ENCODE data around the gene IGF2. TPM values are rescaled to one million over a fixed set of nuclear protein-coding genes. Genes with fewer than 3 reads are reported as not detected.

The IGF2 gene
- total RNA-seq, 4 donors from 2014 or later: 9.9 to 26.6 (median 18.1) TPM

- no peak for TF ChIP-seq CTCF (IDR thresholded peaks at IDR 0.05)
- no peak for TF ChIP-seq POLR2A (IDR thresholded peaks at IDR 0.05)
- DNase-seq: no peak
- Histone ChIP-seq H3K27me3 (no peaks in the 10 kb centered on the region), H3K4me3 (replicated peaks in 1 of 3) (no peak overlapping the region), H3K4me1 (peaks cover under 1 to 5% of the 10 kb centered on the region in 2 donors), H3K27ac (no peak overlapping the region), H3K9me3 (no peaks in the 10 kb centered on the region), H3K36me3 (no peaks in the 10 kb centered on the region)
- intact Hi-C loops (cut with DNase I): loop anchor here (5.0 to 10.0 kb wide), 3 partner anchors 271 to 461 kb away; partner anchors contain the start of genes SYT8 and TNNI2
- 74 to 75% methylated on average over 11 to 12 of the region's 14 CpGs for WGBS, 2 donors
Measured at GRCh38 chr11:2153581-2154194, 14.5 kb upstream of the IGF2 start.

GRCh38 chr11:2151500-2152257 is 12.5 kb upstream of the IGF2 start:
- DNase-seq: peak; percentile 79 to 84
- Histone ChIP-seq H3K4me3 (replicated peaks in 1 of 3) (no peak overlapping the region), H3K9me3 (no peaks in the 10 kb centered on the region), H3K27me3 (peaks cover 5% of the 10 kb centered on the region), H3K4me1 (peaks cover 0 to 5% of the 10 kb centered on the region in 2 donors), H3K27ac (no peak overlapping the region), H3K36me3 (no peaks in the 10 kb centered on the region)
- intact Hi-C loops (cut with DNase I): loop anchor here (5.0 to 10.0 kb wide), 3 partner anchors 269 to 459 kb away; partner anchors contain the start of genes SYT8 and TNNI2
- WGBS, 2 donors: 0 to 3% methylated on average over 7 to 22 of the region's 22 CpGs
- TF ChIP-seq POLR2A (IDR thresholded peaks at IDR 0.05): no peak
- peak; percentile 72 to 87 (median 85) for TF ChIP-seq CTCF (IDR thresholded peaks at IDR 0.05)

- Histone ChIP-seq H3K4me1 (peaks cover 0 to 5% of the 10 kb centered on the region in 2 donors), H3K4me3 (replicated peaks in 1 of 3) (no peak overlapping the region), H3K27ac (no peak overlapping the region), H3K36me3 (no peaks in the 10 kb centered on the region), H3K27me3 (peaks cover 13% of the 10 kb centered on the region), H3K9me3 (no peaks in the 10 kb centered on the region)
- DNase-seq: no peak
- no peak for TF ChIP-seq POLR2A (IDR thresholded peaks at IDR 0.05)
- TF ChIP-seq CTCF (IDR thresholded peaks at IDR 0.05): peak in 2 of 6 experiments; percentile 8 to 21
- intact Hi-C loops (cut with DNase I): loop anchor here (5.0 to 10.0 kb wide), 3 partner anchors 268 to 458 kb away; partner anchors contain the start of genes SYT8 and TNNI2
- WGBS, 2 donors: 20 to 22% methylated on average over 10 to 11 of the region's 11 CpGs
Measured at GRCh38 chr11:2149864-2150847, 11.0 kb upstream of the IGF2 start.

- 54 to 57% methylated on average over 8 of the region's 8 CpGs for WGBS, 2 donors
- Histone ChIP-seq H3K4me3 (replicated peaks in 1 of 3) (no peak overlapping the region), H3K36me3 (no peaks in the 10 kb centered on the region), H3K9me3 (no peaks in the 10 kb centered on the region), H3K27ac (no peak overlapping the region), H3K27me3 (peaks cover 13% of the 10 kb centered on the region), H3K4me1 (peaks cover 0 to 5% of the 10 kb centered on the region in 2 donors)
- intact Hi-C loops (cut with DNase I): no loop called here
- DNase-seq: no peak
- TF ChIP-seq CTCF (IDR thresholded peaks at IDR 0.05): no peak
- TF ChIP-seq POLR2A (IDR thresholded peaks at IDR 0.05): no peak
Measured at GRCh38 chr11:2149460-2149859, 10.3 kb upstream of the IGF2 start.

All from thyroid gland (tissue), 4 donors.